Tibial nerve (tissue), 4 donors: ENCODE data around the gene CNGA3.

Experiments
- EP300 ChIP-seq, 2 donors: sonication (generic); formaldehyde crosslinking; IDR thresholded peaks; one replicate each; pipeline ENCODE4 v1.6.1; 2017; ENCODE audit warnings: antibody characterized with exemption in 2 of 2, mild to moderate bottlenecking in 1 of 2
- POLR2A ChIP-seq, 2 donors: fragments of 450-650 bp; IDR thresholded peaks; one replicate each; pipeline ENCODE4 v1.6.1; 2017; ENCODE audit warnings: antibody characterized with exemption in 2 of 2, mild to moderate bottlenecking in 2 of 2, moderate library complexity in 2 of 2
- TF ChIP-seq, protein P1 (sequence below), 5 experiments: fragments of 200-600 bp in 3 of 5; fragments of 450-650 bp in 2 of 5; sonication (generic) in 3 of 5; IDR thresholded peaks; one replicate each; pipeline ENCODE4 v1.5.1; 2016 to 2019; ENCODE audit warnings: antibody characterized with exemption in 5 of 5, mild to moderate bottlenecking in 3 of 5, moderate library complexity in 2 of 5

DNA sequence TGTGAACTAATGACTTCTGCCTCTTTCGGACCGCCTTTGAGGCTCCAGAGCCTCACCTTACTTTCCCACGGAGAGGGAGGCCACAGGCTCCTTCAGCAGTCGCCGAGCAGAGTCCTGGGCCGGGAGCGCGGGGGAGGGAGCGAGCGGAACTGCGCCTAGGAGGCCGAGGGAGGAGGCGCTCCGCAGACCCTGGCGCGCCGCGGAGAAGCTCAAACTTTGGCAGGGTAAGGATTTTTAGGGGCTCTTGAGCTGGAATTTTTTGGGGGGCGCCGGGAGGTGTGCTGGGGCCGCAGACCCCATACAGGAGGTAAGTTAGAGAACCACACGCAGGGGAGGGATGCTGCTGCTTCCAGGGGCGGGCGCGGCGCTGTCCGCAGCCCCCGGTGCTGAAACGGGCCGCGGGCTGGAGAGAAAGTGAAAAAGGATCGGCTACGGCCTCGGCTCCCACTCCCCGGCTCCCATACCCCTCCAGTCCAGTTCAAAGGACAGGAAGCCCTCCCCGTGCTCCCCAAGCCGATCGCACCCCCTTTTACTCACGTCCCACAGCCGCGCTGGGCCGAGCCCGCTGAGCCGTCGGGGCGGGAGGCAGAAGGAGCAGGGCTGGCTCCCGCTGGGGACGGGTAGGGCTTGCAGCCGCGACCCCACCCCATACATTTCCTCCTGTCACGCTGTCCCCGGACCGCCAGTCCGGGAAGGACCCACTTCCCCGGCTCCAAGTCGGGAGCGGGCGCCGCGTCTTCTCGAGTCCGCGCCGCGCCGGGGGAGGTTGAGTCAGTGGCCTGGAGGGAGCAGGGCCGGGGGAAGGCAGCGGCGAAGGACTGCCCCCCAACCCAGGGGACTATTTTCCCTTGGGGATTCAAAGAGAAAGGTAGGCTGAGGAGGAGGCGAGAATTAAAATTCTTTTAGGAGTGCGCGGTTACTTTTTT is at the start of gene CNGA3:
- TF ChIP-seq, protein P1, sequence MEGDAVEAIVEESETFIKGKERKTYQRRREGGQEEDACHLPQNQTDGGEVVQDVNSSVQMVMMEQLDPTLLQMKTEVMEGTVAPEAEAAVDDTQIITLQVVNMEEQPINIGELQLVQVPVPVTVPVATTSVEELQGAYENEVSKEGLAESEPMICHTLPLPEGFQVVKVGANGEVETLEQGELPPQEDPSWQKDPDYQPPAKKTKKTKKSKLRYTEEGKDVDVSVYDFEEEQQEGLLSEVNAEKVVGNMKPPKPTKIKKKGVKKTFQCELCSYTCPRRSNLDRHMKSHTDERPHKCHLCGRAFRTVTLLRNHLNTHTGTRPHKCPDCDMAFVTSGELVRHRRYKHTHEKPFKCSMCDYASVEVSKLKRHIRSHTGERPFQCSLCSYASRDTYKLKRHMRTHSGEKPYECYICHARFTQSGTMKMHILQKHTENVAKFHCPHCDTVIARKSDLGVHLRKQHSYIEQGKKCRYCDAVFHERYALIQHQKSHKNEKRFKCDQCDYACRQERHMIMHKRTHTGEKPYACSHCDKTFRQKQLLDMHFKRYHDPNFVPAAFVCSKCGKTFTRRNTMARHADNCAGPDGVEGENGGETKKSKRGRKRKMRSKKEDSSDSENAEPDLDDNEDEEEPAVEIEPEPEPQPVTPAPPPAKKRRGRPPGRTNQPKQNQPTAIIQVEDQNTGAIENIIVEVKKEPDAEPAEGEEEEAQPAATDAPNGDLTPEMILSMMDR (IDR thresholded peaks at IDR 0.05): no peak
- TF ChIP-seq POLR2A (IDR thresholded peaks at IDR 0.05): no peak
- TF ChIP-seq EP300 (IDR thresholded peaks at IDR 0.05): no peak
